Activated CD8-positive, alpha-beta memory T cell treated with anti-CD3 and anti-CD28 coated beads, Interleukin-2, amount 50 U/mL, for 24 hours (primary cell): Measurements from ENCODE around the gene TOM1L2.

Source experiments
- DNase-seq: peaks from one replicate; pipeline ENCODE4 v3.0.0-alpha.2; 2020; ENCODE audit errors: extremely low read depth

Gene TOM1L2

GRCh38 chr17:17835415-17836249, 136.6 kb downstream of the TOM1L2 start:
- no peak for DNase-seq

DNA sequence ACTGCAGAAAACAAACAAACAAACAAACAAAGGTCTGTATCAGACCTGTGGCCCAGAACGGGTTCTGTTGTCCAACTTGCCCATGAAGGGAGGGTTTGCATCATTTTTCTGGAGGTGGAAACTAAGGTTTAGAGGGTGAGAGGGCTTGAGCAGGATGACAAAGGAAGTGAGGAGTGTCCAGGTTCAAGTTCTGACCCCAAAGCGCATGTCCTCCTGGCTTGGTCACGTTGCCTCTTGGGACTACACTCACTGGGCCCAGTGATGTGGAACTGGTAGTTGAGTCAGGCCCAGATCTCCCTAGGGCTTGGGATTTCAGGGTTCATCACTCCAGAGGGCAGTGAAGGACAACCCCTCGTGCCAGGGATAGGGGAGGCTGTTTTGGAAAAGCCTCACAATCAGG, 137.2 kb downstream of the TOM1L2 start:
- DNase-seq = no peak

GRCh38 chr17:17833658-17834357, 138.4 kb downstream of the TOM1L2 start:
- DNase-seq = no peak

DNA sequence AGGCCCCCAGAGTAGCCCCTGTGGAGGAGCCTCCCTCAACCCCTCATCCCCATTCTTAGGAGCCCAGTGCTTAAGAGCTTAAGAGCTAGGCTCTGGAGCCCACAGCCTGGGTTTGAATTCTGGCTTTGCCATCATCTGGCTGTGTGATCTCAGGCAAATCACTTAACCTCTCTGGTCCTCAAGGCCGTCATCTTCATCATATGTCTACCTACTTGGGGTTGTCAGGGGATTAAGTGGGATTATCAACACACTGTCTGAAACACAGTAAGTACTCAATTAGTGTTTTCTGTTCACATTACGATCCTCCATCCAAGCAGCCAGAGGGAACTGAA, 140.2 kb downstream of the TOM1L2 start:
- DNase-seq = no peak

DNA sequence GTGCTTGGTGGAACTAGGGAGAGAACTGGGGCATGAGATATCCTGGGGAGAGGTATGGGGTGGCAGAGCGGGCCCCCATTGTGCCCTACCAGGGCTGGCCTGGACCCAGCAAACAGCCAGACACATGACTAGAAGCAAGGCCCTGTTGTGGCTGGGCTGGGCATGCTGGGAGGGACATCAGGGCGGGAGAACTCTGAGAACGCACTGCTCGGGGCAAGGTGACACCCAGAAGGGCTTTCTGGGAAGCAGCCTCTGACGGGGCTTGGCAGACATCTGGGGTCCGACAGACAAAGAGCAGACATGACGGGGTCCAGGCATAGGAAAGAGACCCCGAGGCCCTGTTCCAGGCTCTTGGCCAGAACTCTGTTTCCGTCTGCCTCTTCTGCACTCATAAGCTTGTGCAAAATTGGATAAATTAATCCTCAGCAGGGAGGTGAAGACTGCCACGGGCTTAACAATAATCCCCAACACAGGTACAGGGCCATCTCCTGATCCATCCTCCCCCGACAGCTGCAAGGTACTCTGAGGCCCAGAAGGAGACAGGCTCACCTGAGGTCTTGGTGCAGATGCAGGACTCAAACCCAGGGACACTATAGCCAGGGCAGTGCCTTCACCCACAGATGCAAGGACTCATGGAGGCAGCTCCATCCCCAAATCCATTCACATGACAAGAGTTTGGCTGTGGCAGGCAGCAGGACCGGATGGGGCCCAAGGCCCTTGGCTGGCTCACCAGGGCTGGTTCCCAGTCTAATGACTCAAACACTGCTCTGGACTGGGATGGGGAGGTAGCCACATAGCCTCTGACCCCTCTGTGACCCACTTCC, 140.8 kb downstream of the TOM1L2 start:
- no peak for DNase-seq

DNA sequence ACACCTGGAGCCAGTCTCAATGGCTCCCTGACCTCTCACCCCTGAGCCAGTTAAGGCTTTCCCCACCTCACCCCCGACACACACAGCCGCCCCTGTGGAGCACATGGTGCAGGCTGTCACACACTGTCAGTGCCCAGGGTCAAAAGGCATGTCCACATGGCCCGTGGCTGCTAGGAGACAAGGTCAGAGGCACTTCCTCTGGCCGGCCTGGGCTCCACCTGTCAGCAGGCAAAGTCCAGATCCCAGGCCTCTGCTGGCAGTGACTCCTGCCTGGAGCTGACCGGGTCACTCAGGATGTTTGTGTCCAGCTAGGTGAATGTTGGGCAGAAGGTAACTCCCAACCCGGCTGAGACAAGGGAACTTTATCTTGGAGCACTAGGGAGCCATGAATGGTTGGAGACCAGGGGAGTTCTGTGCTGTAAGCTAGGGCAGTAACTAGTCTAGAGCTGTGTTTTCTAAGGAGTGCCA, 141.4 kb downstream of the TOM1L2 start:
- DNase-seq = no peak

DNA sequence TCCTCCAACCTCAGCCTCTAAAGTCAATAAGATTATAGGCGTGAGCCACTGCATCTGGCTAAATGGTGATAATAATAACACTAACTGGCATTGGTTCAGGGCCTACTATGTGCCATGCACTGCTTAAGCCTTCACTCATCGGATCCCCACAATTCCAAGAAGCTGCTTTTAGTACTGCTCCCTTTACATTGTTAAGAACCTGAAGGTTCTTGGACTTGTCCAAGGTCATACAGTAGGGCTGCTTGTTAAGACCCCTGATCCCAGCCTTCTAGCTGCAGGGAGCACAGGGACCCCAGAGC, 142.0 kb downstream of the TOM1L2 start:
- no peak for DNase-seq

DNA sequence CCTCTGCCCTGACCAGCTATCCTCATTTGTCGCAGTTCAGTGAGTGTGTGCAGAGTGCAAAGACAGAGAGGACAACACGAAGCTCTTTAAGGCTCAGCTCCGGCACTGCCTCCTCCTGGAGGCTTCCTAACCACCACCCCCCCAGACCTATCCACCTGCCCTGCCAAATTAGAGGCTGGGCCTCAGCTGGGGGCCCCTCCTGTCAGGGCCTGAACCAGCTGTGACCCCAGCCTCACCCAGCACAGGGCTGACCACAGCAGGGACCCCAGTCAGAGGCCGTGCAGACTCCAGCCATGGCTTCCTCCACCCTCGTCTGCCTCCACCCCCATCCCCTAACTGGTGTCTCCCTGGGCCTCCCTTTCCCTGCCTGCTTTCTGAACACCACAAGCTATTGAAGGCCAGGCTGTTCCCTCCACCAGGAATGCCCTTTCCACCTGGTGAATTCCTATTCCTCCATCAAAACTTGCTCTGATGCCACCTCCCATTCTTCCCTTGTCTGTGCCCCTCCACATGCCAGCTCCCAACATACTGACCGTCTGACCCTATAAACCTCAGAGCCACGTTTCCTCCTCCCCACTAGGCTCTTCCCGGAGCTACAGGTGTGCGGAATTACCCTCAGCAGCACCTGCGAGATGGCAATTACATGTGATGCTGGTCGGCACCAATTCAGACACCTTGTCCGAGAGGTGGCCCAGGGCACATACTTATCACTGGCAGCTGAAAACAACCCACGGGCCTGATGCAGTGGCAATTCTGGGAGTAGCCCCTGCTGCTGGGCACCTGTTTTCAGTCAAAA, 144.2 kb downstream of the TOM1L2 start:
- DNase-seq = no peak

DNA sequence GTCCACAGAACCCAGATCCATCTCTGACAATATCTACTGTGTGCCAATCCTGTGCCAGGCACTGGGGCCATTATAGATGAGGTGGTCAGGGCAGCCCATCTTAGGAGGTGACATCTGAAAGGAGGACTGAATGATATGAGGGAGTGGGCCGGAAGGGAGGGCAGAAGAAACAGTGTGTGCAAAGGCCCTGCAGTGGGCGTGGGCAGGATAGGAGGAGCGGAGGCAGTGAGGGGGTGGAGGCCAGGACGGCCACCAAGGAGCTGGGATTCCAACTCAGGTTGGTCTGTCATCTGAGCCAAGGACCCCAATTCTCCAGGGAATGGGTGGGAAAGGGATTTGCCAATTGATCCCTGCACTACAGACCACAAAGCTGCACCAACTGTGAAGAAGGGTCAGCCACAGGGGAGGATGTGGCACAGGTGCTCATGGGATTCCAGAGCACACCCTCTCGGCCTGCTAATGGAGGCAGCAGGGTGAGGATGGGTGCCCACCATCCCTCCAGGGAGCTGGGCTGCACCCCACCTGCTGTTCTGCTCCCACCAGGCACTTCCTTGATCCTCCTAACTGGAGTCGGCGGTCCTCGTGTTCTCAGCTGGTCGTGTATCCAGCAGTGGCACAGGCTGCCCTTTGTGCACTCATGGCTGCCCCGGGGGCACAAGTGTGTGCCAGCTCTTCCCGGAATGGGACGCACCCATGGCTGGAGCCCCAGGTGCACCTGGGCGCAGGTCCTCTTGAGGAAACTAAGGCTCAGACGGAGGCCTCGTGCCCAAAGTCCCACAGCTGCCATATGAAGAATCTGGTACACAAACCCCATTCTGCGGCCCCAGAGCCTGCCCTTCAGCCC, 145.0 kb downstream of the TOM1L2 start:
- DNase-seq = no peak

GRCh38 chr17:17826342-17826713, 145.9 kb downstream of the TOM1L2 start:
- no peak for DNase-seq

- DNase-seq = no peak
Measured at GRCh38 chr17:17824783-17825614, 147.2 kb downstream of the TOM1L2 start.

DNA sequence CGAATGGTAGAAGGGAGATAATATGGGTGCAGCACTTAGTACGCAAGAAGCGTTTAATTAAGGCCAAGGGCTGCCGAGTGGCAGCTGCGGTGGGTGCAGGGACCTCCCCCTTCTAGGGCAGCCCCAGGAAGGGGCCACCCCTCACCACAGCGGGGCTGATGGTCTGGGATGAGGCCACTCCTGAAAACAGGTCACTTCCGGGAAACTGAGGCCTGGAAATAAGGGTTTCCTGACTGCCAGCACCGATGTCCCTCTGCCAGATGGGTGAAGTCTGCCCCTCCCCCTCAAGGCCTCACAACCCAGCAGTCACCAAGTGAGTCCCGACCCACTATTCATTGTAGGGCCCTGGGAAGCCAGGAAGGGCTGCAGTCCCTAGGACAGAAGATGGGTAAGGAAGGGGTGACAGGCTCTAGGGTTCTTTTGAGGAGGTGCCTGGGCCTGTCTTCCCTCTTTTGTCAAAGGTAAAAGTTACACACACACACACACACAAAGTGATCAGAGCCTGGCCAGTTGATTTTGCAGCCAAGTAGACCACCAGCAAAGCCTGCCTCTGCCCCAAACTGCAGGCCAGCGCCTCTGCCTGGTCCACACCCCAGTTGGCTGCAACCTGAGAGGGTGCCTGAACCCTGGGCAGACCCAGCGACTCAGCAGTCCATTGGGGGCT, 147.9 kb downstream of the TOM1L2 start:
- DNase-seq = no peak

- DNase-seq = no peak
Measured at GRCh38 chr17:17823433-17824118, 148.6 kb downstream of the TOM1L2 start.

GRCh38 chr17:17822616-17823015, 149.6 kb downstream of the TOM1L2 start:
- no peak for DNase-seq

GRCh38 chr17:17822189-17822588, 150.0 kb downstream of the TOM1L2 start:
- no peak for DNase-seq

DNA sequence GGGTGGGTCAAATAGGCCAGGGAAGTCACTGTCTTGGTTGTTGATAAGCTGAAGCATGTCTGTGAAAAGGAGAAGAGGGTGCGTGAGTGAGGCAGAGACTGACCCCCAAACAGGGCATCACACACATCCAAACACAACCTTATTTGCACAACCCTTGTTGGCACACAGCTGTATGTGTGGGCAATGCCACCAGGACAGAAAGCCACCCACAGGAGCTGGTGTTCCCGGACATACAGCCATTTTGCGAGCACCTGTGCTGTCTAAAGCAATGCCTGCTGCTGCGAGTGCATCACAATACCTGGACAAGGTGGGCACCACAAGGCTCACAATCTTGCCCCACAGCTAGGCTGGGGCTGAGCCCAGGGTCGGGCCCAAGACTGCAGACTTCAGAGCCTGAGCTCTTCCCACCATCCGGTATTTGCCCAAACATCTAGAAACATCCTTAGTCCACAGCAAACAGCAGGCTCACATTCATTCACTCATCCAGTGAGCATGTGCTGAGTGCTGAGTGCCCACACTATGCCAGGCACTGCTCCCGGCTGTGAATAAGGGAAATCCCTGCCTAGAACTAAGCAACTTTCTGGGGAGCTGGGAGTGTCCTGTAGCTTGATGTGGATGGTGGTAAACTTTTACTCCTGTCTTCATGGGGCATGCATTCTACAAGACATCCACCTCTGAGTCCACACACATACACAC, 151.6 kb downstream of the TOM1L2 start:
- no peak for DNase-seq

DNA sequence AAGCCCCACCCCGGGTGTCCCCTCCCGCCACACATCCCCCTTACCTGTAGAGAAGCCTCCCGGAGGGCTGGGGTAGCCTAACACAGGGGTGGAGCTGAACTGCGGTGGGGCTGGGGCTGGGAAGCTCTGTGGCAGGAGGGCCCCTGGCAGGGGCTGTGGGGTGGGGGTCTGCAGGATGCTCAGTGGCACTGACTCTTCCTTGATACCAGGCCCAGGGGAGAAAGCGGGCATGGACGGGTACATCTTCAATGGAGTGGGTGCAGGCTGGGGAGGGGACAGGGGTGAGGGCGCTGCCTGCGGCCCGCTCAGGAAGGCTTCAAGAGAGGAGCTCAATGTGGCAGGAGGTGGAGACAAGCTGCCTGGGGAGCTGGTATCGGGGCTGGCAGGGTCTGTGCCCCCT, 152.2 kb downstream of the TOM1L2 start:
- DNase-seq = no peak

- DNase-seq = no peak
Measured at GRCh38 chr17:17819561-17819995, 152.6 kb downstream of the TOM1L2 start.
